ENCODE results near the gene PRSS16. TPM values are rescaled to one million over a fixed set of nuclear protein-coding genes. Genes with fewer than 3 reads are reported as not detected.

Gene PRSS16, protein sequence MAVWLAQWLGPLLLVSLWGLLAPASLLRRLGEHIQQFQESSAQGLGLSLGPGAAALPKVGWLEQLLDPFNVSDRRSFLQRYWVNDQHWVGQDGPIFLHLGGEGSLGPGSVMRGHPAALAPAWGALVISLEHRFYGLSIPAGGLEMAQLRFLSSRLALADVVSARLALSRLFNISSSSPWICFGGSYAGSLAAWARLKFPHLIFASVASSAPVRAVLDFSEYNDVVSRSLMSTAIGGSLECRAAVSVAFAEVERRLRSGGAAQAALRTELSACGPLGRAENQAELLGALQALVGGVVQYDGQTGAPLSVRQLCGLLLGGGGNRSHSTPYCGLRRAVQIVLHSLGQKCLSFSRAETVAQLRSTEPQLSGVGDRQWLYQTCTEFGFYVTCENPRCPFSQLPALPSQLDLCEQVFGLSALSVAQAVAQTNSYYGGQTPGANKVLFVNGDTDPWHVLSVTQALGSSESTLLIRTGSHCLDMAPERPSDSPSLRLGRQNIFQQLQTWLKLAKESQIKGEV
- total RNA-seq (2021), result 32.3 and 32.5 TPM in 2 replicates
- percentile 55 among the genes with signal in this experiment for Bru-seq, nascent RNA
- BruChase-seq, experiment 1, labeled RNA remaining after a 2-hour chase, result percentile 62 among the genes with signal in this experiment
- percentile 75 among the genes with signal in this experiment for BruChase-seq, experiment 2, labeled RNA remaining after a 6-hour chase
- long read RNA-seq, transcript PRSS16-218 (5 exons, 955 nt), result major isoform, 9 of 33 reads
- long read RNA-seq, transcript PRSS16-208 (5 exons, 962 nt), result minor isoform, 5 of 33 reads
- long read RNA-seq, partial matches to known transcripts, result 12 of 33 reads
- long read RNA-seq, other reads (novel, unspliced or antisense), result 2 of 33 reads

DNA sequence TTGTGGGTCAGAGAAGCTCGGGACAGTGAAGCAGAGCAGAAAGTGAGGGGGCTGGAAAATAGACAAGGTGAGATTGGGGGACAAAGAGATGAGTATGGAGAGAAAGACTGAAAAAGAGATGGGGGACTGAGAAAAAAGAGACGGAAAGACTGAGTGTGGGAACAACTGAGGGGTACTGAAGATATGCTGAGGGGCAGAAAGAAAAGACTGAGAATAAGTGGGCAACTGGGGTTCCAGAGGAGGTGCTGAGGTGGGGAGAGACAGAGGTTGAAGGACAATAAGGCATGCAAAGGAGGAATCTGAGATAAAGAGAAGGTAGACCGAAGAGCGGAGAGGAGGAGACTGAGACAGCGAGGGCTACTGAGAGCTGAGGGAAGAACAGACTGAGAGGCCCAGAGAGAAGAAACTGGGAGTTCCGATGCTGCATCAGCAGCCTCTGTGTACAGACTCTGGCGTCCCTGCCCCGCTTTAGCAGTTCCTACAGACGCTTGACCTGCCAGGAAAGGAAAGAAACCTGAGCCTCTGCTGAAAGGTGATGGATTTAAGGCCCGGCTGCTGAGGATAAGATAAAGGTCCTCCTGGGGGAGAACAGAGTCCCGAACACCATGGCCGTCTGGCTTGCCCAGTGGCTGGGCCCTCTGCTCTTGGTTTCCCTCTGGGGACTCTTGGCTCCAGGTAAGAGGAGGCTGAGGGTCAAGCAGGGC lies at the start of gene PRSS16:
TSS of gene PRSS16 (plus strand) at position 569 of the 704 bp plus-strand sequence. CDS start at position 606, 37 bp downstream.
- Histone ChIP-seq H3K27ac (no peak within 1 kb of the TSS), H3K36me3 (ENCODE audit: low read depth) (no peaks in the 10 kb centered on the region), H3K4me2 (no peak within 1 kb of the TSS), H3K4me3 (no peak within 1 kb of the TSS), H2AFZ (no peak within 1 kb of the TSS), H3K9me3 (ENCODE audit: insufficient read depth, low read depth) (no peaks in the 10 kb centered on the region), H3K79me2 (ENCODE audit: low read depth) (no peaks in the 10 kb centered on the region), H3K4me1 (replicated peaks; ENCODE audit: insufficient read depth) (peaks cover 9% of the 10 kb centered on the region), H3K9me2 (ENCODE audit: insufficient read depth) (no peaks in the 10 kb centered on the region), H4K20me1 (ENCODE audit: insufficient read depth) (no peaks in the 10 kb centered on the region), H3F3A (ENCODE audit: insufficient read depth, low read depth) (peaks cover 4% of the 10 kb centered on the region; the same call in 1 of the 2 replicates), H3K27me3 (ENCODE audit: insufficient read depth, low read depth) (peaks cover 3% of the 10 kb centered on the region; the same call in 1 of the 2 replicates)
- intact Hi-C loops (cut with micrococcal nuclease; ENCODE audit: unreplicated experiment), result no loop called here
- CTCF ChIA-PET, result no interaction called here
- no TSS peak for BruUV-seq (replicated peaks)
- POLR2A ChIA-PET (ENCODE audit: unreplicated experiment), result no interaction called here
- TF ChIP-seq EZH2 (IDR thresholded peaks at IDR 0.05; ENCODE audit: low read depth), result no peak
- TF ChIP-seq, protein P1, sequence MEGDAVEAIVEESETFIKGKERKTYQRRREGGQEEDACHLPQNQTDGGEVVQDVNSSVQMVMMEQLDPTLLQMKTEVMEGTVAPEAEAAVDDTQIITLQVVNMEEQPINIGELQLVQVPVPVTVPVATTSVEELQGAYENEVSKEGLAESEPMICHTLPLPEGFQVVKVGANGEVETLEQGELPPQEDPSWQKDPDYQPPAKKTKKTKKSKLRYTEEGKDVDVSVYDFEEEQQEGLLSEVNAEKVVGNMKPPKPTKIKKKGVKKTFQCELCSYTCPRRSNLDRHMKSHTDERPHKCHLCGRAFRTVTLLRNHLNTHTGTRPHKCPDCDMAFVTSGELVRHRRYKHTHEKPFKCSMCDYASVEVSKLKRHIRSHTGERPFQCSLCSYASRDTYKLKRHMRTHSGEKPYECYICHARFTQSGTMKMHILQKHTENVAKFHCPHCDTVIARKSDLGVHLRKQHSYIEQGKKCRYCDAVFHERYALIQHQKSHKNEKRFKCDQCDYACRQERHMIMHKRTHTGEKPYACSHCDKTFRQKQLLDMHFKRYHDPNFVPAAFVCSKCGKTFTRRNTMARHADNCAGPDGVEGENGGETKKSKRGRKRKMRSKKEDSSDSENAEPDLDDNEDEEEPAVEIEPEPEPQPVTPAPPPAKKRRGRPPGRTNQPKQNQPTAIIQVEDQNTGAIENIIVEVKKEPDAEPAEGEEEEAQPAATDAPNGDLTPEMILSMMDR (conservative IDR thresholded peaks at IDR 0.05), result no peak
- no peak for DNase-seq

DNA sequence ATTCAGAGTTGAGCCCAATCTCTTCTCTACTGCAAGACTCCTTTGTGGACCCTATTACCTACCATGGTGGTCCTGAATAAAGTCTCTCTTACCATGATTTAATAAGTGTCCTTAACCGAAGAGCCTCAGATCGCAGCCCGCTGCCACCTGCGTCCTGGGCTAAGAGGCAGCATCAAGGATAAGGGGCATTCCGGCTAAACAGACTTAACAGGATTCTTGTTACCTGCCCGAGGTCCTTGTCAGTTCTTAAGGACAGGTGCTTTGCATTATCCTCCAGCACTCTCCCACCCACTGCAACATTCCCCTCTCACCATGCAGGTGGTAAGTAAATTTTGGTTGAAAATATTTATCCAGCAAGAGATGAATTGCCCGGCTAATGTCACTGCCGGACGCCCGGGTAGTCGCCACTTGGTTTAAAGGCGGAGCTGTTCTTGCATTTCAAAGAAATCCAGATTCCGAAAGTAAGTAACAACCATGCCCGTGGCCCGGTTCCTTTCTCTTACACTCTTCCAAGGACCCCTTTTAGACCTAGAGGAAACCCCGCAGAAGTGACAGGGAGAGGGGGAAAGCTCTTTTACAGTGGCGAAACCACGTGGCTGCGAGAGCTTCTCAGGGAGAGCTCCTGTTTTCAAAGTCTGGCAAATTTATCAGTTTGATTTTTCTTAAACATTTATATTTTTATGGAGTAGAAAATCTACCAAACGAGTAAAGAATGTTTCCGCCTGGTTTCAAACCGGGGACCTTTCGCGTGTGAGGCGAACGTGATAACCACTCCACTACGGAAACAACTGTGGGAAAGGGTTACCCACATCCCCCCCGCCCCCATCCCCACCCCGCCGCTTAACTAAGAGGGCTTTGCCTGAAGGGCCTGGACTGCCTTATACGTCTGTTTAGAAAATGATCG lies 41.9 kb upstream of the PRSS16 start:
- no peak overlapping the region for H3K27ac ChIP-seq
- POLR2A ChIA-PET (ENCODE audit: unreplicated experiment), result no interaction called here
- no TSS peak for BruUV-seq (replicated peaks)
- H3K9me2 ChIP-seq (ENCODE audit: insufficient read depth), result no peaks in the 10 kb centered on the region
- H3K79me2 ChIP-seq (ENCODE audit: low read depth), result no peaks in the 10 kb centered on the region
- DNase-seq, result no peak
- no peaks in the 10 kb centered on the region; the same call in 1 of the 2 replicates for H3F3A ChIP-seq (ENCODE audit: insufficient read depth, low read depth)
- H2AFZ ChIP-seq, result no peak overlapping the region
- H3K4me1 ChIP-seq (replicated peaks; ENCODE audit: insufficient read depth), result no peaks in the 10 kb centered on the region
- no peak overlapping the region for H3K4me3 ChIP-seq
- no peak for TF ChIP-seq EZH2 (IDR thresholded peaks at IDR 0.05; ENCODE audit: low read depth)
- TF ChIP-seq, protein P1 (conservative IDR thresholded peaks at IDR 0.05), result no peak
- no peaks in the 10 kb centered on the region for H3K9me3 ChIP-seq (ENCODE audit: insufficient read depth, low read depth)
- H3K27me3 ChIP-seq (ENCODE audit: insufficient read depth, low read depth), result no peaks in the 10 kb centered on the region
- H3K4me2 ChIP-seq, result no peak overlapping the region
- no peaks in the 10 kb centered on the region for H4K20me1 ChIP-seq (ENCODE audit: insufficient read depth)
- CTCF ChIA-PET, result no interaction called here
- intact Hi-C loops (cut with micrococcal nuclease; ENCODE audit: unreplicated experiment), result no loop called here
- H3K36me3 ChIP-seq (ENCODE audit: low read depth), result no peaks in the 10 kb centered on the region
